A549 (cell line): ENCODE results near the gene CCSER1. TPM values are rescaled to one million over a fixed set of nuclear protein-coding genes. Genes with fewer than 3 reads are reported as not detected.
A peak's percentile ranks its signal among the peaks of the same experiment; 100 is the strongest.

Source experiments
- ATAC-seq, 2 experiments: fragments of 200-7000 bp in 1 of 2; fragments of >200 bp in 1 of 2; cut with Nextera tagmentation in 1 of 2; cut with Tn5 transposase in 1 of 2; 3 replicates each; pipeline versions ENCODE4 v1.8.0 to v1.9.1; 2018 to 2020; ENCODE audit warnings: mild to moderate bottlenecking in 1 of 2, moderate library complexity in 1 of 2
- CTCF ChIA-PET: fragments of 300-600 bp; sonication (Branson Sonifier 250); formaldehyde crosslinking; extraction: SDS; loops from one replicate; lab custom pipeline; 2021; ENCODE audit warnings: antibody characterized with exemption, inconsistent platforms; lab: Yijun Ruan, JAX
- POLR2A ChIA-PET: fragments of 350-600 bp; formaldehyde crosslinking; extraction: SDS; loops from one replicate; lab custom pipeline; 2021; ENCODE audit warnings: antibody characterized with exemption, inconsistent platforms; lab: Yijun Ruan, JAX
- DNase-seq, 2 experiments: peaks; one replicate each; pipeline versions ENCODE4 v3.0.0 to v3.0.0-alpha.2; 2011 to 2016; ENCODE audit warnings: low read depth in 1 of 2, low spot score in 1 of 2
- FAIRE-seq: peaks from 2 replicates; lab custom pipeline; 2011; peaks lifted over from hg19 to GRCh38; lab: Jason Lieb, UNC
- H3K27ac ChIP-seq, 2 experiments: fragments of >200 bp; sonication (Bioruptor Twin); formaldehyde crosslinking; 3 replicates each; pipeline ENCODE4 v1.5.1; 2016 to 2017
- H3K4me1 ChIP-seq: fragments of >200 bp; sonication (Bioruptor Twin); formaldehyde crosslinking; 3 replicates; pipeline ENCODE4 v1.6.1; 2016
- H3K4me2 ChIP-seq: fragments of >200 bp; sonication (Bioruptor Twin); formaldehyde crosslinking; 3 replicates; pipeline ENCODE4 v1.6.1; 2016
- H3K4me3 ChIP-seq: fragments of >200 bp; sonication (Bioruptor Twin); formaldehyde crosslinking; 3 replicates; pipeline ENCODE4 v1.5.1; 2016
- H3K9me3 ChIP-seq: fragments of >200 bp; sonication (Bioruptor Twin); formaldehyde crosslinking; 3 replicates; pipeline ENCODE4 v1.6.1; 2016
- BHLHE40 ChIP-seq: IDR thresholded peaks from 2 replicates; pipeline ENCODE4 v1.6.1; 2012; ENCODE audit warnings: low read depth, low read length, inconsistent platforms
- CEBPB ChIP-seq, 2 experiments: fragments of >200 bp in 1 of 2; sonication (Bioruptor Twin) in 1 of 2; formaldehyde crosslinking in 1 of 2; IDR thresholded peaks; 2 replicates each; pipeline ENCODE4 v1.6.1; 2012 to 2016
- CHD4 ChIP-seq: fragments of 200-600 bp; sonication (generic); IDR thresholded peaks from 2 replicates; pipeline ENCODE4 v1.6.1; 2016; ENCODE audit warnings: antibody characterized with exemption, mild to moderate bottlenecking, borderline replicate concordance
- FOSB ChIP-seq: fragments of 250-450 bp; sonication (Bioruptor Pico); IDR thresholded peaks from 2 replicates; pipeline ENCODE4 v1.5.0; 2020; ENCODE audit warnings: mild to moderate bottlenecking, moderate library complexity
- HEYL ChIP-seq: fragments of 250-450 bp; sonication (Bioruptor Pico); IDR thresholded peaks from 2 replicates; pipeline ENCODE4 v1.8.0; 2021; ENCODE audit warnings: mild to moderate bottlenecking, moderate library complexity
- HOXB13 ChIP-seq: fragments of 250-450 bp; sonication (Bioruptor Pico); IDR thresholded peaks from 2 replicates; pipeline ENCODE4 v1.5.0; 2020; ENCODE audit warnings: low read depth, mild to moderate bottlenecking, moderate library complexity
- KDM5A ChIP-seq: fragments of 200-600 bp; sonication (generic); IDR thresholded peaks from 2 replicates; pipeline ENCODE4 v1.6.1; 2016; ENCODE audit warnings: antibody characterized with exemption, mild to moderate bottlenecking
- NFE2L2 ChIP-seq: fragments of 150-350 bp; conservative IDR thresholded peaks from 2 replicates; pipeline ENCODE4 v1.6.1; 2014; ENCODE audit warnings: low read length
- NR3C1 ChIP-seq: fragments of >200 bp; sonication (Bioruptor Twin); formaldehyde crosslinking; IDR thresholded peaks from 3 replicates; pipeline ENCODE4 v1.6.1; 2017
- POLR2AphosphoS2 ChIP-seq: conservative IDR thresholded peaks from 2 replicates; pipeline ENCODE4 v1.6.1; 2012; ENCODE audit warnings: low read length, improper control_type of control experiment, inconsistent platforms
- RAD21 ChIP-seq, 2 experiments: fragments of >200 bp in 1 of 2; sonication (Bioruptor Twin) in 1 of 2; formaldehyde crosslinking in 1 of 2; IDR thresholded peaks in 1 of 2; conservative IDR thresholded peaks in 1 of 2; 2 replicates in 1 of 2; 3 replicates in 1 of 2; pipeline ENCODE4 v1.6.1; 2012 to 2018; ENCODE audit warnings: inconsistent platforms in 1 of 2
- RCOR1 ChIP-seq: fragments of 150-350 bp; IDR thresholded peaks from 2 replicates; pipeline ENCODE4 v1.6.1; 2014; ENCODE audit warnings: antibody characterized with exemption, low read length, low read depth
- SREBF2 ChIP-seq: fragments of 450-650 bp; IDR thresholded peaks from 2 replicates; pipeline ENCODE4 v1.6.1; 2014; ENCODE audit warnings: mild to moderate bottlenecking, moderate library complexity
- TP53 ChIP-seq: fragments of 250-450 bp; sonication (Bioruptor Pico); IDR thresholded peaks from 2 replicates; pipeline ENCODE4 v1.5.0; 2021; ENCODE audit warnings: mild to moderate bottlenecking, moderate library complexity
- ZFP36 ChIP-seq: fragments of 450-650 bp; IDR thresholded peaks from 2 replicates; pipeline ENCODE4 v1.6.1; 2014; ENCODE audit warnings: borderline replicate concordance; ENCODE audit not compliant: partially characterized antibody
- ZNF302 ChIP-seq: fragments of 250-450 bp; sonication (Bioruptor Pico); IDR thresholded peaks from 2 replicates; pipeline ENCODE4 v1.9.0; 2021; ENCODE audit warnings: inconsistent platforms, mild to moderate bottlenecking, moderate library complexity
- ZSCAN20 ChIP-seq: fragments of 250-450 bp; sonication (Bioruptor Pico); IDR thresholded peaks from 2 replicates; pipeline ENCODE4 v1.8.0; 2022; ENCODE audit warnings: mild to moderate bottlenecking, moderate library complexity
- WGBS: methylation state at CpG from one replicate; pipeline ENCODE4 v1.1.6; 2017; ENCODE audit errors: missing lambda C conversion rate; 5-methylcytosine and 5-hydroxymethylcytosine counted together
- polyA plus RNA-seq, 4 experiments: library from polyadenylated mRNA; depleted of rRNA in 3 of 4; stranded (reverse); fragments of >200 nt; fragmentation: RNase III in 1 of 4; extraction: RNeasy Plus Mini Kit Qiagen cat#74134 plus additional on column Dnase treatment in 1 of 4; gene quantifications; 2 replicates in 3 of 4; 3 replicates in 1 of 4; pipeline ENCODE4 v1.2.3, GENCODE V29; 2011 to 2017
- TF ChIP-seq, protein P1 (sequence below): IDR thresholded peaks from 2 replicates; pipeline ENCODE4 v1.6.1; 2012
- TF ChIP-seq, protein P2 (sequence below): fragments of >200 bp; sonication (Bioruptor Twin); formaldehyde crosslinking; IDR thresholded peaks from 3 replicates; pipeline ENCODE4 v1.5.1; 2016
- TF ChIP-seq, protein P3 (sequence below): fragments of 450-650 bp; IDR thresholded peaks from 2 replicates; pipeline ENCODE4 v1.6.1; 2014; ENCODE audit warnings: antibody characterized with exemption
- TF ChIP-seq, protein P4 (sequence below): fragments of 250-450 bp; sonication (Bioruptor Pico); IDR thresholded peaks from 2 replicates; pipeline ENCODE4 v1.5.0; 2021; ENCODE audit warnings: mild to moderate bottlenecking, moderate library complexity, borderline replicate concordance
- TF ChIP-seq, protein P5 (sequence below): fragments of 150-350 bp; IDR thresholded peaks from 2 replicates; pipeline ENCODE4 v1.6.1; 2014; ENCODE audit warnings: low read depth, mild to moderate bottlenecking, low read length

CCSER1 gene
- polyA plus RNA-seq, 2 of the 4 experiments (the other 2 are of a cell fraction): 0.06 TPM; not detected in 1

DNA sequence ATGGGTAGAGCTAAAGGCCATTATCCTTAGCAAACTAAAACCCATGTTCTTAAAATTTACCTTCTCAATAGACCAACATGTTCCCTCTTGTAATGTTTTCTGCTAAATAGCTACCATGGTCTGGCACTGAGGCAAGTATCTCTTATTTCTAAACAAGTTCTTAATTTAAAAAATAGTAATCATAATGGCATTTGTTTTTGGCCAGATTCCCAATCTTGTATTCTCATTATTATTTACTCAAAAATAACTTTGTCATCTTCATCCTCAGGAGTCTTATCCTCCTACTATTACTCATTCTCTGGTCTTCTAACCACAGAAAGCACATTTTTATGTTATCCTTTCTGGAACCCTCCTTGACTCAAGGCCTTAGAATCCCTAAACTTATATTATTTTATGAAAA, 931.2 kb downstream of the CCSER1 start:
- H3K4me1 ChIP-seq: no peaks in the 10 kb centered on the region
- TF ChIP-seq HEYL (CRISPR knock-in tag): no peak
- TF ChIP-seq NFE2L2: no peak
- TF ChIP-seq HOXB13 (CRISPR knock-in tag): no peak
- no peak for TF ChIP-seq FOSB (CRISPR knock-in tag)
- TF ChIP-seq TP53: no peak
- TF ChIP-seq ZSCAN20: no peak
- TF ChIP-seq, protein P1, sequence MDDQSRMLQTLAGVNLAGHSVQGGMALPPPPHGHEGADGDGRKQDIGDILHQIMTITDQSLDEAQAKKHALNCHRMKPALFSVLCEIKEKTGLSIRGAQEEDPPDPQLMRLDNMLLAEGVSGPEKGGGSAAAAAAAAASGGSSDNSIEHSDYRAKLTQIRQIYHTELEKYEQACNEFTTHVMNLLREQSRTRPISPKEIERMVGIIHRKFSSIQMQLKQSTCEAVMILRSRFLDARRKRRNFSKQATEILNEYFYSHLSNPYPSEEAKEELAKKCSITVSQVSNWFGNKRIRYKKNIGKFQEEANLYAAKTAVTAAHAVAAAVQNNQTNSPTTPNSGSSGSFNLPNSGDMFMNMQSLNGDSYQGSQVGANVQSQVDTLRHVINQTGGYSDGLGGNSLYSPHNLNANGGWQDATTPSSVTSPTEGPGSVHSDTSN: no peak
- no peak overlapping the region for H3K4me2 ChIP-seq
- CTCF ChIA-PET: no interaction called here
- H3K27ac ChIP-seq: no peak overlapping the region
- no peak overlapping the region for H3K4me3 ChIP-seq
- POLR2A ChIA-PET: no interaction called here
- ATAC-seq (no peak), FAIRE-seq (no peak), DNase-seq (no peak)
- no peaks in the 10 kb centered on the region for H3K9me3 ChIP-seq

DNA sequence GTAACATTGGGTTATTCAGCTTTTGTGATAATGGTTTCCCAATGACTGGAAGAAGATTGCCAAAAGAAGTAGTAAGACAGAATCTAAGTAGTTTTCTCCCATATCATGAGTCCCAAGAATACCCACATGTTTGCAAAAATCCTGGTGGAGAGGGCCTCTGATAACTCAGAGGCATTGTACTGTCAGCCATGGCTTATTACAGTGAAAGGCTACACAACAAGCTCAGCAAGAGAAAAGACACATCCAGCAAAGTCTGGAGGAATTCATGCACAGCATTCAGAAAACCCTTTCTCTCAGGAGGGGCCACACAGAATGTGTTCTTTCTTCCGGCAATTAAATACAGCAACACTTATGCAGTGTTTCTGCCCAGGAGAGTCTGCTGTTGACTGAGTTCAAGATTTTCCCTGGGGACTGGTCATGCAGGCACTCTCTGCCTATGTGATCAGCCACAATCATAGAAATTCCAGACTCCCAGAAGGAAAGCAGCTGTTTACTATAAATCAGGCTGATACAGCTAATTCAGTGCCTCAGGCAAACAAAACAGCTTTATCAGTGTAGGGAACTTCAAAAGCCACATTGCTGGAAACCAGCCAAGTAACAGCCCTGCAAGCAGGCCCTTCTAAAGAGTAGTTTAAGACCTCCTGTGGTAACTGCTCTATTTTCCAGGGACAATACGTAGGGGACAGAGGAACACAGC, 937.1 kb downstream of the CCSER1 start:
- no peaks in the 10 kb centered on the region for H3K9me3 ChIP-seq
- ATAC-seq (no peak), FAIRE-seq (no peak), DNase-seq (peak in 1 of 2 experiments; percentile 5)
- 57% methylated on average over 2 of the region's 2 CpGs for WGBS
- H3K4me1 ChIP-seq: no peaks in the 10 kb centered on the region
- ChIA-PET CTCF (no interaction called here), POLR2A (no interaction called here)
- H3K27ac ChIP-seq: no peak overlapping the region
- peak overlapping the region; percentile 19; the same call in 1 of the 3 replicates for H3K4me2 ChIP-seq
- no peak overlapping the region for H3K4me3 ChIP-seq
- TF ChIP-seq ZNF302 (no peak), KDM5A (no peak), RCOR1 (no peak), BHLHE40 (no peak), POLR2AphosphoS2 (no peak), NR3C1 (no peak)
- TF ChIP-seq, protein P2, sequence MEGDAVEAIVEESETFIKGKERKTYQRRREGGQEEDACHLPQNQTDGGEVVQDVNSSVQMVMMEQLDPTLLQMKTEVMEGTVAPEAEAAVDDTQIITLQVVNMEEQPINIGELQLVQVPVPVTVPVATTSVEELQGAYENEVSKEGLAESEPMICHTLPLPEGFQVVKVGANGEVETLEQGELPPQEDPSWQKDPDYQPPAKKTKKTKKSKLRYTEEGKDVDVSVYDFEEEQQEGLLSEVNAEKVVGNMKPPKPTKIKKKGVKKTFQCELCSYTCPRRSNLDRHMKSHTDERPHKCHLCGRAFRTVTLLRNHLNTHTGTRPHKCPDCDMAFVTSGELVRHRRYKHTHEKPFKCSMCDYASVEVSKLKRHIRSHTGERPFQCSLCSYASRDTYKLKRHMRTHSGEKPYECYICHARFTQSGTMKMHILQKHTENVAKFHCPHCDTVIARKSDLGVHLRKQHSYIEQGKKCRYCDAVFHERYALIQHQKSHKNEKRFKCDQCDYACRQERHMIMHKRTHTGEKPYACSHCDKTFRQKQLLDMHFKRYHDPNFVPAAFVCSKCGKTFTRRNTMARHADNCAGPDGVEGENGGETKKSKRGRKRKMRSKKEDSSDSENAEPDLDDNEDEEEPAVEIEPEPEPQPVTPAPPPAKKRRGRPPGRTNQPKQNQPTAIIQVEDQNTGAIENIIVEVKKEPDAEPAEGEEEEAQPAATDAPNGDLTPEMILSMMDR: no peak
- TF ChIP-seq, protein P3, sequence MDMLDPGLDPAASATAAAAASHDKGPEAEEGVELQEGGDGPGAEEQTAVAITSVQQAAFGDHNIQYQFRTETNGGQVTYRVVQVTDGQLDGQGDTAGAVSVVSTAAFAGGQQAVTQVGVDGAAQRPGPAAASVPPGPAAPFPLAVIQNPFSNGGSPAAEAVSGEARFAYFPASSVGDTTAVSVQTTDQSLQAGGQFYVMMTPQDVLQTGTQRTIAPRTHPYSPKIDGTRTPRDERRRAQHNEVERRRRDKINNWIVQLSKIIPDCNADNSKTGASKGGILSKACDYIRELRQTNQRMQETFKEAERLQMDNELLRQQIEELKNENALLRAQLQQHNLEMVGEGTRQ: no peak

DNA sequence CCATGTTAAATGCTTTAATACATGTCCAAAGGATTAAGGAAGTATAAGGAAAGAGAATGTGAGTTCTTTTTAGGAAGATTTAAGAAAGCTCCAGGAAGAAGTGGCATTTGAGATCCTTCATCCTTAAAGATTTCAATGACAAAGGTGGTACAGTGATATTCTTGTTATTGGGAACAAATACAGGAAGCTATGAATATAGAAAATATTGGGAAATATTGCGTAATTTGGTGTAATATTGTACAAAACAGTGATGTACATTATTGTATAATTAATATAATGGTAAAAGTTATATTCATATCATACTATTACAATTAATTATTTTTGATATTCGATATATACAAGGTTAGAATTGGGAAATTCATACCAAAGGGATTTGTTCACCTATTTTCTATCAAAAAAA, 937.9 kb downstream of the CCSER1 start:
- H3K4me2 ChIP-seq: no peak overlapping the region
- TF ChIP-seq, protein P4, sequence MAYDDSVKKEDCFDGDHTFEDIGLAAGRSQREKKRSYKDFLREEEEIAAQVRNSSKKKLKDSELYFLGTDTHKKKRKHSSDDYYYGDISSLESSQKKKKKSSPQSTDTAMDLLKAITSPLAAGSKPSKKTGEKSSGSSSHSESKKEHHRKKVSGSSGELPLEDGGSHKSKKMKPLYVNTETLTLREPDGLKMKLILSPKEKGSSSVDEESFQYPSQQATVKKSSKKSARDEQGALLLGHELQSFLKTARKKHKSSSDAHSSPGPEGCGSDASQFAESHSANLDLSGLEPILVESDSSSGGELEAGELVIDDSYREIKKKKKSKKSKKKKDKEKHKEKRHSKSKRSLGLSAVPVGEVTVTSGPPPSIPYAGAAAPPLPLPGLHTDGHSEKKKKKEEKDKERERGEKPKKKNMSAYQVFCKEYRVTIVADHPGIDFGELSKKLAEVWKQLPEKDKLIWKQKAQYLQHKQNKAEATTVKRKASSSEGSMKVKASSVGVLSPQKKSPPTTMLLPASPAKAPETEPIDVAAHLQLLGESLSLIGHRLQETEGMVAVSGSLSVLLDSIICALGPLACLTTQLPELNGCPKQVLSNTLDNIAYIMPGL (CRISPR knock-in tag): no peak
- no peak for TF ChIP-seq RAD21 (conservative IDR thresholded peaks at IDR 0.05 in 1 of 2, IDR thresholded peaks at IDR 0.05 in 1 of 2)
- no peak for TF ChIP-seq ZFP36
- TF ChIP-seq SREBF2: no peak
- TF ChIP-seq CEBPB (IDR thresholded peaks at IDR 0.05): no peak
- TF ChIP-seq CHD4: no peak
- TF ChIP-seq, protein P5, sequence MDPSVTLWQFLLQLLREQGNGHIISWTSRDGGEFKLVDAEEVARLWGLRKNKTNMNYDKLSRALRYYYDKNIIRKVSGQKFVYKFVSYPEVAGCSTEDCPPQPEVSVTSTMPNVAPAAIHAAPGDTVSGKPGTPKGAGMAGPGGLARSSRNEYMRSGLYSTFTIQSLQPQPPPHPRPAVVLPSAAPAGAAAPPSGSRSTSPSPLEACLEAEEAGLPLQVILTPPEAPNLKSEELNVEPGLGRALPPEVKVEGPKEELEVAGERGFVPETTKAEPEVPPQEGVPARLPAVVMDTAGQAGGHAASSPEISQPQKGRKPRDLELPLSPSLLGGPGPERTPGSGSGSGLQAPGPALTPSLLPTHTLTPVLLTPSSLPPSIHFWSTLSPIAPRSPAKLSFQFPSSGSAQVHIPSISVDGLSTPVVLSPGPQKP: no peak
- TF ChIP-seq, all 56 proteins: peak for 0
- ATAC-seq (no peak), DNase-seq (no peak), FAIRE-seq (no peak)
- H3K27ac ChIP-seq: no peak overlapping the region
- H3K9me3 ChIP-seq: no peaks in the 10 kb centered on the region
- H3K4me3 ChIP-seq: no peak overlapping the region
- WGBS: 45% methylated on average over 2 of the region's 2 CpGs
- CTCF ChIA-PET: no interaction called here
- POLR2A ChIA-PET: no interaction called here
- H3K4me1 ChIP-seq: no peaks in the 10 kb centered on the region
